Colonic mucosa (tissue), 4 donors: ENCODE data around the gene LOX. TPM values are rescaled to one million over a fixed set of nuclear protein-coding genes. Genes with fewer than 3 reads are reported as not detected.

Source experiments
- DNase-seq: peaks from one replicate; pipeline ENCODE4 v3.0.0-alpha.2; 2020
- H3K27ac ChIP-seq: fragments of 200-600 bp; one replicate; pipeline ENCODE4 v1.8.0; 2021
- H3K27me3 ChIP-seq: fragments of 200-600 bp; one replicate; pipeline ENCODE4 v1.8.0; 2021
- H3K36me3 ChIP-seq: fragments of 200-600 bp; one replicate; pipeline ENCODE4 v1.8.0; 2021
- H3K4me1 ChIP-seq: fragments of 200-600 bp; one replicate; pipeline ENCODE4 v1.8.0; 2021; ENCODE audit warnings: mild to moderate bottlenecking
- H3K4me3 ChIP-seq: fragments of 200-600 bp; one replicate; pipeline ENCODE4 v1.8.0; 2021
- H3K9ac ChIP-seq, 2 donors: one replicate each; pipeline ENCODE4 v1.7.0; 2013; ENCODE audit warnings: control low read depth in 2 of 2, low read depth in 2 of 2, low read length in 2 of 2
- H3K9me3 ChIP-seq: fragments of 200-600 bp; one replicate; pipeline ENCODE4 v1.8.0; 2021
- intact Hi-C: fragments of 100-400 bp; cut with DNase I; formaldehyde crosslinking; loops from one replicate; pipeline ENCODE4 v1.14.1; 2022
- total RNA-seq, 2 donors: library from RNA; stranded (reverse); fragmentation: NEBNext Ultra II Directional in 1 of 2; extraction: Animal tissue kit (Norgen Biotek cat#: 25700) in 1 of 2; gene quantifications; one replicate each; pipeline ENCODE4 v1.2.1, GENCODE V29; 2021
- TF ChIP-seq, protein P1 (sequence below): fragments of 200-600 bp; IDR thresholded peaks from one replicate; pipeline ENCODE4 v1.8.0; 2022; ENCODE audit warnings: antibody characterized with exemption, mild to moderate bottlenecking
- donor health status: healthy.
- donor health status: DM: no; HTN: no; CAD: no.
- donor health status: DM: no; HTN: no; CAD: no.

LOX gene
- total RNA-seq, 2 donors from 2014 or later = 2.0 to 6.2 TPM

DNA sequence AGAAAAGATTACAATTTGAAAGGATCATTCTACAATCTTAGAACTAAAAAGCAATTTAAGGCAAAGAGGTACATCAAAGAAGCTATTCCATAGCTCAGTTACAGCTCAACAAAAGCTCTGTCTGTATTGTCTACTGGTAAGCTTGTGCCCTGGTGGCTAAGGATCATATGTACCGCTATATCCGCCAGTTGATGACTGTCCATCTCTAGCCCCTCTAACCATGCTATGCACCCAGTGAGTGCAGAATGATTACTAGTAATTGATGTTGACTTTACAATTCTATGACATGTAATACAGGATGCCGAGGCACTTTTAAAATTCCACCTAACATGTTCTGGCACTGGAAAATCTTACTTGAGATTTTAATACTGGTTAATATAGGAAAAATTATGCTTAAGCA, 13.1 kb downstream of the LOX start:
- no peak overlapping the region for H3K27ac ChIP-seq
- H3K4me3 ChIP-seq = no peak overlapping the region
- intact Hi-C loops = no loop called here
- no peaks in the 10 kb centered on the region for H3K27me3 ChIP-seq
- no peak overlapping the region for H3K9ac ChIP-seq
- H3K36me3 ChIP-seq = no peaks in the 10 kb centered on the region
- H3K9me3 ChIP-seq = no peaks in the 10 kb centered on the region
- DNase-seq = no peak
- H3K4me1 ChIP-seq = no peaks in the 10 kb centered on the region
- TF ChIP-seq, protein P1, sequence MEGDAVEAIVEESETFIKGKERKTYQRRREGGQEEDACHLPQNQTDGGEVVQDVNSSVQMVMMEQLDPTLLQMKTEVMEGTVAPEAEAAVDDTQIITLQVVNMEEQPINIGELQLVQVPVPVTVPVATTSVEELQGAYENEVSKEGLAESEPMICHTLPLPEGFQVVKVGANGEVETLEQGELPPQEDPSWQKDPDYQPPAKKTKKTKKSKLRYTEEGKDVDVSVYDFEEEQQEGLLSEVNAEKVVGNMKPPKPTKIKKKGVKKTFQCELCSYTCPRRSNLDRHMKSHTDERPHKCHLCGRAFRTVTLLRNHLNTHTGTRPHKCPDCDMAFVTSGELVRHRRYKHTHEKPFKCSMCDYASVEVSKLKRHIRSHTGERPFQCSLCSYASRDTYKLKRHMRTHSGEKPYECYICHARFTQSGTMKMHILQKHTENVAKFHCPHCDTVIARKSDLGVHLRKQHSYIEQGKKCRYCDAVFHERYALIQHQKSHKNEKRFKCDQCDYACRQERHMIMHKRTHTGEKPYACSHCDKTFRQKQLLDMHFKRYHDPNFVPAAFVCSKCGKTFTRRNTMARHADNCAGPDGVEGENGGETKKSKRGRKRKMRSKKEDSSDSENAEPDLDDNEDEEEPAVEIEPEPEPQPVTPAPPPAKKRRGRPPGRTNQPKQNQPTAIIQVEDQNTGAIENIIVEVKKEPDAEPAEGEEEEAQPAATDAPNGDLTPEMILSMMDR = no peak

DNA sequence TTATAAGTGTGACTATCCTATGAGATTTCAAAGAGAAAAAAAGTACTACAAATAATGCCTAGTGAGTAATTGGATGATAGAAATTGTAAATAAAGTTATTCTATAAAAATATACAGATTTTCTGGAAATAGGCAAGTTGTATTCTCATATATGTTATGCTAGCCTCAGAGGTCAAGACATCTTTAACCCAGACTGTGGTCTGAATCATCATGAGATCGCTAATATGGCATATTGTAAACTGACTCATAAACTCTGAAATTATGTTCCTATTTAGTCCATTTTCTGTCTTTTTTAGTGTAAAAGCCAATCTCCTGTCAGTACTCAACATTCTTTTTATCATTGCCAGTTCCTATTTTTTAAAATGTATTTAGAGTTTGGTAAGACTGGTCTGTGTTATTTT, 14.2 kb downstream of the LOX start:
- Histone ChIP-seq H3K4me1 (no peaks in the 10 kb centered on the region), H3K27me3 (no peaks in the 10 kb centered on the region), H3K27ac (no peak overlapping the region), H3K9ac (no peak overlapping the region), H3K36me3 (no peaks in the 10 kb centered on the region), H3K4me3 (no peak overlapping the region), H3K9me3 (no peaks in the 10 kb centered on the region)
- intact Hi-C loops = no loop called here
- DNase-seq = no peak
- TF ChIP-seq, protein P1 = no peak

DNA sequence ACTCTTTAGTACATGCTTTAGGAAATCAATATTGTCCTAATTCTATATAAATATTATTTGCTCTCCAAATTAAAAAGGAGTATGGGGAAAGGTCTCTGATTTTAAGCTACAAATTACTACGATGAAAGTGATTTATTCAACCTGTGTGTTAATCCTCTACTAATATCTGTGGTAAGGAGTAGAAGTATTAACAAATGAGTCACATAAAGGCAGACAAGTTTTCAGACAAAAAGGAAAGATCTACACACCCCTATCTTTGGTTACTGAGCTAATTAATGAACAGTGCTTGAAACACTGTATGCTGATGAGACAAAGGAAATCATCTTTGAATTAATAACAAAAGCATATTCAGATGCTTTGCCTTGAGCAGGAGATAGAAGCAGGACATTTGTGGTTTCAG, 15.9 kb downstream of the LOX start:
- no peak for DNase-seq
- TF ChIP-seq, protein P1 = no peak
- intact Hi-C loops = no loop called here

DNA sequence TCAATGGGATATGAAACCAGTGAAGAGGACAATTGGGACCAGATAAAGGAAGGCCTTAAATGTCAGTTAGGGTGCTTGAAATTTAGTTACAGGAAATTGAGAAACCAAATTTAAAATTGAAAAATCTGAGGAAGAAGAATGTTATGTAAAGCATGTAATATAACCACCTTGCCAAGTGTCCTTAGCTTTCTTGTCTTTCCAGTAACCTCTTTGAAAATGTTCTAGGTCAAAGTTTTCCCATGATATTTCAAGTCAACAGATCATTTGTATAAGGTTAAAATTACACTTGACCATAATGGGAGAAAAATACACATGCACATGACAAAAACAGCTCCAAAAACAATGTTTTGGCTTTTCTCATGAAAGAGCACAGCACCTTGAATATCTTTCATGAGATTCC, 21.1 kb downstream of the LOX start:
- no peak overlapping the region for H3K4me3 ChIP-seq
- H3K36me3 ChIP-seq = no peaks in the 10 kb centered on the region
- TF ChIP-seq, protein P1 = no peak
- H3K27ac ChIP-seq = no peak overlapping the region
- H3K9ac ChIP-seq = no peak overlapping the region
- no peaks in the 10 kb centered on the region for H3K4me1 ChIP-seq
- H3K27me3 ChIP-seq = no peaks in the 10 kb centered on the region
- DNase-seq = no peak
- intact Hi-C loops = no loop called here
- H3K9me3 ChIP-seq = no peaks in the 10 kb centered on the region

More for the DNA sequence above, 15.9 kb downstream of the LOX start:
- H3K27me3 ChIP-seq = no peaks in the 10 kb centered on the region
- H3K36me3 ChIP-seq = no peaks in the 10 kb centered on the region
- no peak overlapping the region for H3K4me3 ChIP-seq
- H3K9ac ChIP-seq = no peak overlapping the region
- H3K9me3 ChIP-seq = no peaks in the 10 kb centered on the region
- no peaks in the 10 kb centered on the region for H3K4me1 ChIP-seq
- no peak overlapping the region for H3K27ac ChIP-seq

DNA sequence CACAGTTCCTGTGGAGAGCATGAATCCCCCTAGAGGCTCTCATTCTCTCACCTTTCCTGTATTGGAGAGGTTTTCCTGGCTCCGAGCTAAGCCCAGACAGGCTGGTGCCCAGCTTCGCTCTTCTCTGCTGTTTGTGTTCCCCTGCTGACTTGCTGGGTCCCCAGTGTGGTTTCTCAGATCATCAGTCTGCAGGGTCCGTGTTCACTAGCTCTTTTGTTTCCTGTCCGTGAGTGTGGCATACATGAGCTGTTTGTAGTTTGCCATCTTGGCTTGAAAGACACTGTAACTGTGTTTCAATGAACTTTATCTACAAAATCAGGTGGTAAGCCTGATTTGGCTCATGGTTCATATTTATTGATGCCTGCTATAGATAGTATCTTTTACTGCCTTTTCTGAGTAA, 23.8 kb downstream of the LOX start:
- Histone ChIP-seq H3K36me3 (no peaks in the 10 kb centered on the region), H3K4me3 (no peak overlapping the region), H3K4me1 (no peaks in the 10 kb centered on the region), H3K9ac (no peak overlapping the region), H3K27me3 (no peaks in the 10 kb centered on the region), H3K27ac (no peak overlapping the region), H3K9me3 (no peaks in the 10 kb centered on the region)
- TF ChIP-seq, protein P1 = no peak
- DNase-seq = no peak
- intact Hi-C loops = no loop called here
